SK-N-SH (cell line): ENCODE measurements around the gene GPRC5B.

ENCODE experiments used
- EP300 ChIP-seq, 2 experiments: IDR thresholded peaks; 2 replicates each; pipeline versions ENCODE4 v1.4.0 to v1.6.1; 2012; ENCODE audit warnings: borderline replicate concordance in 1 of 2, low read depth in 1 of 2, low read length in 1 of 2
- FOXJ3 ChIP-seq: sonication (generic); formaldehyde crosslinking; IDR thresholded peaks from 2 replicates; pipeline ENCODE4 v1.5.1; 2020; ENCODE audit warnings: mild to moderate bottlenecking, missing genetic modification reagents
- MAX ChIP-seq: IDR thresholded peaks from 2 replicates; pipeline ENCODE4 v1.4.0; 2012; ENCODE audit warnings: low read depth
- POLR2AphosphoS5 ChIP-seq: IDR thresholded peaks from 2 replicates; pipeline ENCODE4 v1.6.1; 2012; ENCODE audit warnings: low read depth, low read length
- RAD21 ChIP-seq: IDR thresholded peaks from 2 replicates; pipeline ENCODE4 v1.6.1; 2012; ENCODE audit warnings: mild to moderate bottlenecking, low read length
- RXRA ChIP-seq: IDR thresholded peaks from 2 replicates; pipeline ENCODE4 v1.4.0; 2012; ENCODE audit warnings: low read depth, mild to moderate bottlenecking, borderline replicate concordance
- SIN3A ChIP-seq: IDR thresholded peaks from 2 replicates; pipeline ENCODE4 v1.6.1; 2012; ENCODE audit warnings: low read depth, mild to moderate bottlenecking, low read length, moderate library complexity, borderline replicate concordance
- SMC3 ChIP-seq: IDR thresholded peaks from 2 replicates; pipeline ENCODE4 v1.6.1; 2012; ENCODE audit warnings: low read depth, low read length, improper control_type of control experiment
- TEAD4 ChIP-seq: IDR thresholded peaks from 2 replicates; pipeline ENCODE4 v1.4.0; 2012; ENCODE audit warnings: mild to moderate bottlenecking, borderline replicate concordance; ENCODE audit not compliant: insufficient read depth
- TF ChIP-seq, protein P1 (sequence below): fragments of 200-600 bp; sonication (generic); IDR thresholded peaks from 2 replicates; pipeline ENCODE4 v1.6.1; 2017; ENCODE audit warnings: antibody characterized with exemption, mild to moderate bottlenecking, moderate library complexity
- TF ChIP-seq, protein P2 (sequence below): IDR thresholded peaks from 2 replicates; pipeline ENCODE4; 2012
- TF ChIP-seq, protein P3 (sequence below): fragments of 150-350 bp; IDR thresholded peaks from 2 replicates; pipeline ENCODE4 v1.6.1; 2016; ENCODE audit warnings: mild to moderate bottlenecking, low read depth, low read length

- TF ChIP-seq RXRA (no peak), MAX (no peak), EP300 (IDR thresholded peaks at IDR 0.05; ENCODE audit: borderline replicate concordance in 1 of 2, low read depth in 1 of 2, low read length in 1 of 2) (no peak), FOXJ3 (CRISPR knock-in tag) (no peak), SIN3A (no peak), SMC3 (no peak), TEAD4 (no peak), RAD21 (no peak), POLR2AphosphoS5 (no peak)
- TF ChIP-seq, protein P1, sequence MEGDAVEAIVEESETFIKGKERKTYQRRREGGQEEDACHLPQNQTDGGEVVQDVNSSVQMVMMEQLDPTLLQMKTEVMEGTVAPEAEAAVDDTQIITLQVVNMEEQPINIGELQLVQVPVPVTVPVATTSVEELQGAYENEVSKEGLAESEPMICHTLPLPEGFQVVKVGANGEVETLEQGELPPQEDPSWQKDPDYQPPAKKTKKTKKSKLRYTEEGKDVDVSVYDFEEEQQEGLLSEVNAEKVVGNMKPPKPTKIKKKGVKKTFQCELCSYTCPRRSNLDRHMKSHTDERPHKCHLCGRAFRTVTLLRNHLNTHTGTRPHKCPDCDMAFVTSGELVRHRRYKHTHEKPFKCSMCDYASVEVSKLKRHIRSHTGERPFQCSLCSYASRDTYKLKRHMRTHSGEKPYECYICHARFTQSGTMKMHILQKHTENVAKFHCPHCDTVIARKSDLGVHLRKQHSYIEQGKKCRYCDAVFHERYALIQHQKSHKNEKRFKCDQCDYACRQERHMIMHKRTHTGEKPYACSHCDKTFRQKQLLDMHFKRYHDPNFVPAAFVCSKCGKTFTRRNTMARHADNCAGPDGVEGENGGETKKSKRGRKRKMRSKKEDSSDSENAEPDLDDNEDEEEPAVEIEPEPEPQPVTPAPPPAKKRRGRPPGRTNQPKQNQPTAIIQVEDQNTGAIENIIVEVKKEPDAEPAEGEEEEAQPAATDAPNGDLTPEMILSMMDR: no peak
- TF ChIP-seq, protein P2, sequence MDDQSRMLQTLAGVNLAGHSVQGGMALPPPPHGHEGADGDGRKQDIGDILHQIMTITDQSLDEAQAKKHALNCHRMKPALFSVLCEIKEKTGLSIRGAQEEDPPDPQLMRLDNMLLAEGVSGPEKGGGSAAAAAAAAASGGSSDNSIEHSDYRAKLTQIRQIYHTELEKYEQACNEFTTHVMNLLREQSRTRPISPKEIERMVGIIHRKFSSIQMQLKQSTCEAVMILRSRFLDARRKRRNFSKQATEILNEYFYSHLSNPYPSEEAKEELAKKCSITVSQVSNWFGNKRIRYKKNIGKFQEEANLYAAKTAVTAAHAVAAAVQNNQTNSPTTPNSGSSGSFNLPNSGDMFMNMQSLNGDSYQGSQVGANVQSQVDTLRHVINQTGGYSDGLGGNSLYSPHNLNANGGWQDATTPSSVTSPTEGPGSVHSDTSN: no peak
- TF ChIP-seq, protein P3, sequence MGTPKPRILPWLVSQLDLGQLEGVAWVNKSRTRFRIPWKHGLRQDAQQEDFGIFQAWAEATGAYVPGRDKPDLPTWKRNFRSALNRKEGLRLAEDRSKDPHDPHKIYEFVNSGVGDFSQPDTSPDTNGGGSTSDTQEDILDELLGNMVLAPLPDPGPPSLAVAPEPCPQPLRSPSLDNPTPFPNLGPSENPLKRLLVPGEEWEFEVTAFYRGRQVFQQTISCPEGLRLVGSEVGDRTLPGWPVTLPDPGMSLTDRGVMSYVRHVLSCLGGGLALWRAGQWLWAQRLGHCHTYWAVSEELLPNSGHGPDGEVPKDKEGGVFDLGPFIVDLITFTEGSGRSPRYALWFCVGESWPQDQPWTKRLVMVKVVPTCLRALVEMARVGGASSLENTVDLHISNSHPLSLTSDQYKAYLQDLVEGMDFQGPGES: no peak
Measured at GRCh38 chr16:19809121-19809635, 75.5 kb downstream of the GPRC5B start.
